KMS-11 (cell line): ENCODE measurements around the gene CRACR2A.

ENCODE experiments used
- H2AFZ ChIP-seq: fragments of 200-600 bp; sonication (generic); 2 replicates; pipeline ENCODE4 v1.6.1; 2016; ENCODE audit warnings: antibody characterized with exemption, mixed run types, low read depth
- H3K27ac ChIP-seq: fragments of 200-600 bp; sonication (generic); 2 replicates; pipeline ENCODE4 v1.6.1; 2016; ENCODE audit warnings: mild to moderate bottlenecking, mixed run types
- H3K27me3 ChIP-seq: fragments of 200-600 bp; sonication (generic); 2 replicates; pipeline ENCODE4 v1.6.1; 2017; ENCODE audit warnings: mild to moderate bottlenecking, low read depth, mixed run types, moderate library complexity; ENCODE audit not compliant: insufficient read depth
- H3K36me3 ChIP-seq: fragments of 200-600 bp; sonication (generic); 2 replicates; pipeline ENCODE4 v1.6.1; 2017; ENCODE audit warnings: mild to moderate bottlenecking, mixed run types; ENCODE audit not compliant: insufficient read depth
- H3K4me1 ChIP-seq: fragments of 200-600 bp; sonication (generic); 2 replicates; pipeline ENCODE4 v1.6.1; 2016; ENCODE audit warnings: mild to moderate bottlenecking, low read depth, mixed run types; ENCODE audit not compliant: poor library complexity, severe bottlenecking
- H3K4me2 ChIP-seq: fragments of 200-600 bp; sonication (generic); 2 replicates; pipeline ENCODE4 v1.7.0; 2016; ENCODE audit warnings: mild to moderate bottlenecking, mixed run types
- H3K4me3 ChIP-seq: fragments of 200-600 bp; sonication (generic); IDR thresholded peaks from 2 replicates; pipeline ENCODE4 v1.6.1; 2017; ENCODE audit warnings: low read depth, low read length, mixed read lengths; ENCODE audit not compliant: insufficient read depth
- H3K79me2 ChIP-seq: fragments of 200-600 bp; sonication (generic); 2 replicates; pipeline ENCODE4 v1.6.1; 2016; ENCODE audit warnings: low read depth, mixed run types; ENCODE audit not compliant: insufficient read depth
- H3K9ac ChIP-seq: fragments of 200-600 bp; sonication (generic); 2 replicates; pipeline ENCODE4 v1.6.1; 2016; ENCODE audit warnings: mild to moderate bottlenecking, mixed run types
- H4K20me1 ChIP-seq: fragments of 200-600 bp; sonication (generic); 2 replicates; pipeline ENCODE4 v1.6.1; 2016; ENCODE audit warnings: mild to moderate bottlenecking, mixed run types; ENCODE audit not compliant: insufficient read depth
- TF ChIP-seq, protein P1 (sequence below): fragments of 200-600 bp; sonication (generic); conservative IDR thresholded peaks from 2 replicates; pipeline ENCODE4 v1.6.1; 2017; ENCODE audit warnings: low read depth, mild to moderate bottlenecking, antibody characterized with exemption, low read length, moderate library complexity, mixed read lengths

The CRACR2A gene

DNA sequence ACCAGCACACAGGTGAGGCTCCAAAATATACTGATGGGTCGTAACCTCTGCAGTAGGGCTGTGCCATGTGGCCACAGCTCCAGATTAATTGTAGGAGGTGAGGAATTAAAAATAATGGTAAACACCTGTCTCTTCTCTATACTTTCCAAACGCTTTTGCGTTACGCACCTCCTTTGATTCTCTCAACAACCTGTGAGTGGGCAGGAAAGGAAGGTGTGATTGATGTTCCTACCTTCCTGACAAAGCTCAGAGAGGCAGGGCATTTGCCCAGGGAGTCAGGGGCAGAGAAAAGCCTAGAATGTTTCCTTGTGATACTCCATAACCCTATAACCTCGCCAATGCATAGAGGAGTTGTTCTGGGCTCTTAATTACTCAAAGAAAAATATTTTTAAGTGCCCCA, 137.0 kb downstream of the CRACR2A start:
- H3K27me3 ChIP-seq: no peaks in the 10 kb centered on the region
- no peaks in the 10 kb centered on the region for H3K79me2 ChIP-seq
- no peak overlapping the region for H3K27ac ChIP-seq
- H3K4me2 ChIP-seq: no peak overlapping the region
- H2AFZ ChIP-seq: no peak overlapping the region
- H3K9ac ChIP-seq: no peak overlapping the region
- no peaks in the 10 kb centered on the region for H3K4me1 ChIP-seq
- no peak overlapping the region for H3K4me3 ChIP-seq
- no peaks in the 10 kb centered on the region for H4K20me1 ChIP-seq
- TF ChIP-seq, protein P1, sequence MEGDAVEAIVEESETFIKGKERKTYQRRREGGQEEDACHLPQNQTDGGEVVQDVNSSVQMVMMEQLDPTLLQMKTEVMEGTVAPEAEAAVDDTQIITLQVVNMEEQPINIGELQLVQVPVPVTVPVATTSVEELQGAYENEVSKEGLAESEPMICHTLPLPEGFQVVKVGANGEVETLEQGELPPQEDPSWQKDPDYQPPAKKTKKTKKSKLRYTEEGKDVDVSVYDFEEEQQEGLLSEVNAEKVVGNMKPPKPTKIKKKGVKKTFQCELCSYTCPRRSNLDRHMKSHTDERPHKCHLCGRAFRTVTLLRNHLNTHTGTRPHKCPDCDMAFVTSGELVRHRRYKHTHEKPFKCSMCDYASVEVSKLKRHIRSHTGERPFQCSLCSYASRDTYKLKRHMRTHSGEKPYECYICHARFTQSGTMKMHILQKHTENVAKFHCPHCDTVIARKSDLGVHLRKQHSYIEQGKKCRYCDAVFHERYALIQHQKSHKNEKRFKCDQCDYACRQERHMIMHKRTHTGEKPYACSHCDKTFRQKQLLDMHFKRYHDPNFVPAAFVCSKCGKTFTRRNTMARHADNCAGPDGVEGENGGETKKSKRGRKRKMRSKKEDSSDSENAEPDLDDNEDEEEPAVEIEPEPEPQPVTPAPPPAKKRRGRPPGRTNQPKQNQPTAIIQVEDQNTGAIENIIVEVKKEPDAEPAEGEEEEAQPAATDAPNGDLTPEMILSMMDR: no peak
- no peaks in the 10 kb centered on the region for H3K36me3 ChIP-seq

- H3K9ac ChIP-seq: no peak overlapping the region
- H3K27me3 ChIP-seq: no peaks in the 10 kb centered on the region
- H4K20me1 ChIP-seq: no peaks in the 10 kb centered on the region
- H3K36me3 ChIP-seq: no peaks in the 10 kb centered on the region
- H3K79me2 ChIP-seq: no peaks in the 10 kb centered on the region
- H3K4me1 ChIP-seq: no peaks in the 10 kb centered on the region
- no peak overlapping the region for H2AFZ ChIP-seq
- H3K4me2 ChIP-seq: no peak overlapping the region
- H3K27ac ChIP-seq: no peak overlapping the region
- TF ChIP-seq, protein P1: no peak
- H3K4me3 ChIP-seq: no peak overlapping the region
These were observed 138.0 kb downstream of the CRACR2A start for GRCh38 chr12:3614806-3615466.

DNA sequence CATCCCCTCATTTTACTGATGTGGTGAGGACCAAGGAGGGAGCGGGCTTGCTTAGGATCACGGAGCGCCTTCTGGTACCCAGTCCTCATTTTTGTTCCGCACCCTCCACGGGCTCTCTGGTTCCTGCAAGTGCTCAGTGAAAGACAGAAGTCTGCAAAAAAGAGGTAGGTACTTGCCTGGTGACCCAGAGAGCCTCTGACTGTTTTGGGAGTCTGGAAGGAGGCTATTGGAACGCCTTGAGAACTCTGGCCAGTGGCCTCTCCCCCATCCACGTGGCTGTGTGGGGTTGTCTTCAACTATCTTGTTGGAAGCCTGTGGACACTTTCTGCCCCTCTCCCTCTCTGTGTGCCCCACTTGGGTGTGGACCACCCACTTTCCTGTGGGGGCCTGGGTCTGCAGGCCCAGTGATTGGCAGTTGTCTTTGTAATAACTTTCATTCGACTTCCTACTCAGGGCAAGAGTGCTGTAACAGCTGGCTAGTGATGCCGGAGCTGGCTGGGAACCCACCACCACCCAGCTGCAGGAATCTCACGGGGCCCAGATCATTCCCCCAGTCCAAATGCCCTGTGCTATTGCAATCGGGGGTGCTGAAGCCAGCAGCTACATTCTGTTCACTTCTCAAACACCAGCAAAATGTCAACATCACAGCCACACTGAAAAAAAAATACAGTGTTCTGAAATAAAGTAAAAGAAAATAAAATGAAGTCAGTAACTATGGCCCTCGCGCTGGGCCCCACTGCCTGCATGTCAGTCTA, 139.1 kb downstream of the CRACR2A start:
- H4K20me1 ChIP-seq: no peaks in the 10 kb centered on the region
- no peak overlapping the region for H3K4me3 ChIP-seq
- H3K79me2 ChIP-seq: no peaks in the 10 kb centered on the region
- H3K9ac ChIP-seq: no peak overlapping the region
- TF ChIP-seq, protein P1: no peak
- no peaks in the 10 kb centered on the region for H3K27me3 ChIP-seq
- H2AFZ ChIP-seq: no peak overlapping the region
- H3K4me2 ChIP-seq: no peak overlapping the region
- H3K36me3 ChIP-seq: no peaks in the 10 kb centered on the region
- H3K4me1 ChIP-seq: no peaks in the 10 kb centered on the region
- no peak overlapping the region for H3K27ac ChIP-seq

DNA sequence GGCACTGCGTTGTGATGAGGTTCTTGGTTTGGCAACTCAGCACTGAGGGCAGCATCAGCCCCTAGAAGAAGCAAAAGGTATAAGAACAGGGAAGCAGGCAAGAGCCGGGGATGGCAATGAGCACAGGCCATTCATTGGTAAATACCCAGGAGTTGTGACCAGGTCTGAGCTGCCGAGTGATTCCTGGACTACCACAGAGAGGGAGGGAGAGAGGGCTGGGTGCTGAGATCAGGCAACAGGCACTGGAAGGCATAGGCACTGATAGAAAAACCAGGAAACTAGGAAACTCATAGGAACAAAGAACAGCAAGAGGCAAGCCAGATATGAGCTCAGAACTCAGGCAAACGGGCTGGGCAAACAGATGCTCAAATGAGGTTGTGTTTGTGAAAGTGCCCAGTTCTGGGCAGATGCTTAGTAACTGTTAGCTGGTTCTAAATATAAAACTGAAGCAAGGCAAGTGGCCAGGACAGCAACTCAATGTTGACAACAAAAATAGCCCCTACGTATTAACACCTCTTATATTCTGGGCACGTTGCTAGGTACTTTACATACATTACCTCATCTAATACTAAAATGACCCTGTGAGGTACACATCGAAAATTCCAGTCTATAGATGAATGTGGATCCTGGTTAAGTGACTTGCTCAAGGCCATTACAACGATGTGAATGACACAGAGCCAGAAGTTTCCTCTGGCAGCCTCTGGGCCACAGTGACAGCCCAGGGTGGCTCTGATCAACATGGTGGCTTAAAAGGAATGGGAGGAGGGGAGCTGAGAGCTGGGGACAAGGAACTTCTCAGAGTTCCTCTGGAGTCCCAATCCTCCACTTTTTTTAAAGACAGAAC, 140.8 kb downstream of the CRACR2A start:
- Histone ChIP-seq H2AFZ (no peak overlapping the region), H3K27ac (no peak overlapping the region), H3K4me3 (no peak overlapping the region), H4K20me1 (no peaks in the 10 kb centered on the region), H3K4me1 (no peaks in the 10 kb centered on the region), H3K79me2 (no peaks in the 10 kb centered on the region), H3K36me3 (no peaks in the 10 kb centered on the region), H3K4me2 (no peak overlapping the region), H3K27me3 (no peaks in the 10 kb centered on the region), H3K9ac (no peak overlapping the region)
- TF ChIP-seq, protein P1: no peak
